Endothelial cell of umbilical vein (primary cell): ENCODE results near the gene DCLK1. TPM values are rescaled to one million over a fixed set of nuclear protein-coding genes. Genes with fewer than 3 reads are reported as not detected.

ENCODE experiments used
- BruUV-seq: library from RNA; stranded (reverse); fragments of 400-500 nt; replicated peaks from 2 replicates; lab custom pipeline; 2021; lab: Mats Ljungman, UMichigan
- CTCF ChIA-PET: fragments of 300-600, 350-600 bp; sonication (Branson Sonifier 250); formaldehyde crosslinking; loops from one replicate; lab custom pipeline; 2021; ENCODE audit warnings: antibody characterized with exemption, inconsistent platforms; lab: Charles Lee
- POLR2A ChIA-PET: fragments of 300-600, 350-600 bp; sonication (Branson Sonifier 250); formaldehyde crosslinking; loops from one replicate; lab custom pipeline; 2021; ENCODE audit warnings: antibody characterized with exemption, inconsistent platforms; lab: Charles Lee
- DNase-seq: peaks from one replicate; pipeline ENCODE4 v3.0.0-alpha.2; 2011; ENCODE audit warnings: low read depth, low spot score
- FAIRE-seq: peaks from 2 replicates; lab custom pipeline; 2011; peaks lifted over from hg19 to GRCh38; lab: Jason Lieb, UNC
- H2AFZ ChIP-seq: 2 replicates; pipeline ENCODE4 v1.6.0; 2012; ENCODE audit warnings: low read depth, low read length, control low read depth, inconsistent platforms
- H3K27ac ChIP-seq: 2 replicates; pipeline ENCODE4 v1.5.1; 2011; ENCODE audit warnings: low read depth, mild to moderate bottlenecking, control low read depth, low read length, moderate library complexity; ENCODE audit not compliant: insufficient read depth
- H3K27me3 ChIP-seq, 2 experiments: 2 replicates each; pipeline versions ENCODE4 v1.6.0 to v1.6.1; 2011; ENCODE audit warnings: low read length in 2 of 2, mixed read lengths in 1 of 2; ENCODE audit not compliant: control insufficient read depth in 2 of 2, insufficient read depth in 2 of 2
- H3K36me3 ChIP-seq, 2 experiments: 2 replicates in 1 of 2; 3 replicates in 1 of 2; pipeline ENCODE4 v1.5.1; 2011; ENCODE audit warnings: low read length in 2 of 2, mild to moderate bottlenecking in 1 of 2, moderate library complexity in 1 of 2; ENCODE audit not compliant: control insufficient read depth in 2 of 2, insufficient read depth in 2 of 2; ENCODE audit errors: extremely low read depth in 1 of 2
- H3K4me1 ChIP-seq: 3 replicates; pipeline ENCODE4 v1.5.1; 2011; ENCODE audit warnings: mild to moderate bottlenecking, low read length; ENCODE audit not compliant: control insufficient read depth, insufficient read depth; ENCODE audit errors: extremely low read depth
- H3K4me2 ChIP-seq: 2 replicates; pipeline ENCODE4 v1.6.1; 2011; ENCODE audit warnings: low read length, control low read depth, mixed read lengths; ENCODE audit not compliant: insufficient read depth
- H3K4me3 ChIP-seq, 3 experiments: fragments of 200-600 bp in 1 of 3; sonication (generic), shearing (Covaris generic) in 1 of 3; replicated peaks in 1 of 3; 2 replicates each; pipeline ENCODE4 v1.5.1; 2011 to 2016; ENCODE audit warnings: control low read depth in 3 of 3, low read length in 3 of 3, mild to moderate bottlenecking in 2 of 3, inconsistent platforms in 1 of 3, low read depth in 1 of 3, moderate library complexity in 1 of 3; ENCODE audit not compliant: insufficient read depth in 1 of 3
- H3K79me2 ChIP-seq: 2 replicates; pipeline ENCODE4 v1.6.0; 2012; ENCODE audit warnings: low read length, inconsistent platforms; ENCODE audit not compliant: control insufficient read depth, insufficient read depth
- H3K9ac ChIP-seq: replicated peaks from 2 replicates; pipeline ENCODE3; 2011; ENCODE audit warnings: low read length, control low read depth; ENCODE audit not compliant: insufficient read depth; ENCODE audit errors: extremely low read depth
- H3K9me1 ChIP-seq: replicated peaks from 3 replicates; pipeline ENCODE4 v1.6.0; 2011; ENCODE audit warnings: mild to moderate bottlenecking, low read length; ENCODE audit not compliant: control insufficient read depth, insufficient read depth; ENCODE audit errors: extremely low read depth
- H3K9me3 ChIP-seq: replicated peaks from 2 replicates; pipeline ENCODE4 v1.5.1; 2012; ENCODE audit warnings: low read length, inconsistent platforms; ENCODE audit not compliant: control insufficient read depth, insufficient read depth
- H4K20me1 ChIP-seq: replicated peaks from 2 replicates; pipeline ENCODE3; 2011; ENCODE audit warnings: mild to moderate bottlenecking, low read length; ENCODE audit not compliant: control insufficient read depth, insufficient read depth; ENCODE audit errors: extremely low read depth
- EZH2 ChIP-seq: IDR thresholded peaks from 2 replicates; pipeline ENCODE4 v1.6.1; 2012; ENCODE audit warnings: borderline replicate concordance, low read depth, mild to moderate bottlenecking, moderate library complexity, low read length, inconsistent platforms; ENCODE audit not compliant: severe bottlenecking
- FOS ChIP-seq: IDR thresholded peaks from 2 replicates; pipeline ENCODE4 v1.6.1; 2011; ENCODE audit warnings: mild to moderate bottlenecking, low read length, moderate library complexity, borderline replicate concordance; ENCODE audit not compliant: insufficient read depth
- GATA2 ChIP-seq: IDR thresholded peaks from 2 replicates; pipeline ENCODE4 v1.7.0; 2011; ENCODE audit warnings: low read depth, mild to moderate bottlenecking, moderate library complexity, mixed read lengths, low read length; ENCODE audit not compliant: insufficient read length, insufficient read depth
- JUN ChIP-seq: IDR thresholded peaks from 2 replicates; pipeline ENCODE4 v1.6.1; 2011; ENCODE audit warnings: borderline replicate concordance, low read depth; ENCODE audit not compliant: insufficient read length, insufficient read depth
- MAX ChIP-seq: IDR thresholded peaks from 2 replicates; pipeline ENCODE4 v1.6.1; 2011; ENCODE audit not compliant: insufficient read depth, insufficient read length
- MYC ChIP-seq: IDR thresholded peaks from one replicate; pipeline ENCODE4 v1.6.1; 2011; ENCODE audit warnings: mild to moderate bottlenecking, low read depth, low read length
- POLR2A ChIP-seq: IDR thresholded peaks from 2 replicates; pipeline ENCODE4 v1.6.1; 2012; ENCODE audit warnings: low read depth, mild to moderate bottlenecking, control low read depth, low read length
- POLR2AphosphoS5 ChIP-seq: IDR thresholded peaks from 2 replicates; pipeline ENCODE4 v1.6.1; 2012; ENCODE audit warnings: low read depth, mild to moderate bottlenecking, control low read depth, low read length, moderate library complexity; ENCODE audit not compliant: insufficient read depth
- dilution Hi-C: fragments of 300-500 bp; cut with MboI; formaldehyde crosslinking; loops from one replicate; pipeline ENCODE4 v1.15.0; 2019; ENCODE audit warnings: low sequenced_read_pairs; ENCODE audit not compliant: extremely low pct_ligation_motif_present
- intact Hi-C: fragments of 100-400 bp; cut with micrococcal nuclease; formaldehyde crosslinking; loops from one replicate; pipeline ENCODE4 v1.10.0; 2022
- polyA plus RNA-seq, 4 experiments: library from polyadenylated mRNA; depleted of rRNA in 3 of 4; stranded (reverse) in 3 of 4; unstranded in 1 of 4; fragments of >200 nt; gene quantifications; 2 replicates each; pipeline versions ENCODE4 v1.2.1 to v1.2.3, GENCODE V29; 2011 to 2012; ENCODE audit warnings: missing spikeins in 1 of 4
- total RNA-seq: library from RNA; stranded (reverse); gene quantifications from 2 replicates; pipeline ENCODE4 v1.2.3, GENCODE V29; 2021
- TF ChIP-seq, protein P1 (sequence below), 2 donors: IDR thresholded peaks; 1 replicate in 1 of 2; 2 replicates in 1 of 2; pipeline ENCODE4 v1.5.1; 2011; ENCODE audit warnings: low read length in 2 of 2, mild to moderate bottlenecking in 2 of 2, moderate library complexity in 2 of 2, control low read depth in 1 of 2, inconsistent platforms in 1 of 2, low read depth in 1 of 2; ENCODE audit not compliant: insufficient read depth in 1 of 2; ENCODE audit errors: extremely low read depth in 1 of 2

Gene DCLK1
- total and polyA plus RNA-seq, 2 donors (not counting 3 experiments of a cell fraction or from before 2014, with no cell fraction given), result 0.28 to 3.9 TPM

- no TSS peak for BruUV-seq
- FAIRE-seq (no peak), DNase-seq (no peak)
- Histone ChIP-seq H3K9me1 (no peaks in the 10 kb centered on the region), H3K9ac (no peak overlapping the region), H4K20me1 (no peaks in the 10 kb centered on the region), H3K9me3 (no peaks in the 10 kb centered on the region), H3K4me3 (no peak overlapping the region), H2AFZ (no peak overlapping the region), H3K27me3 (peaks cover 2 to 3% of the 10 kb centered on the region in 2 experiments), H3K36me3 (no peaks in the 10 kb centered on the region), H3K4me2 (no peak overlapping the region), H3K79me2 (no peaks in the 10 kb centered on the region), H3K4me1 (no peaks in the 10 kb centered on the region), H3K27ac (no peak overlapping the region)
- intact Hi-C loops, result no loop called here
- dilution Hi-C loops, result no loop called here
- POLR2A ChIA-PET, result no interaction called here
- no peak for TF ChIP-seq POLR2A
- CTCF ChIA-PET, result no interaction called here
These were observed 23.5 kb upstream of the DCLK1 start for GRCh38 chr13:36154567-36155291.

- FAIRE-seq (no peak), DNase-seq (no peak)
- no TSS peak for BruUV-seq
- Histone ChIP-seq H3K27me3 (peaks cover 2 to 3% of the 10 kb centered on the region in 2 experiments), H3K9me3 (no peaks in the 10 kb centered on the region), H3K9ac (no peak overlapping the region), H3K36me3 (no peaks in the 10 kb centered on the region), H3K9me1 (no peaks in the 10 kb centered on the region), H3K27ac (no peak overlapping the region), H3K79me2 (no peaks in the 10 kb centered on the region), H2AFZ (no peak overlapping the region), H3K4me2 (no peak overlapping the region), H4K20me1 (no peaks in the 10 kb centered on the region), H3K4me1 (peaks cover 5% of the 10 kb centered on the region), H3K4me3 (no peak overlapping the region)
- dilution Hi-C loops (no loop called here), intact Hi-C loops (no loop called here)
- TF ChIP-seq POLR2AphosphoS5, result no peak
- no peak for TF ChIP-seq GATA2
- TF ChIP-seq JUN, result no peak
- no peak for TF ChIP-seq EZH2
- TF ChIP-seq, protein P1, sequence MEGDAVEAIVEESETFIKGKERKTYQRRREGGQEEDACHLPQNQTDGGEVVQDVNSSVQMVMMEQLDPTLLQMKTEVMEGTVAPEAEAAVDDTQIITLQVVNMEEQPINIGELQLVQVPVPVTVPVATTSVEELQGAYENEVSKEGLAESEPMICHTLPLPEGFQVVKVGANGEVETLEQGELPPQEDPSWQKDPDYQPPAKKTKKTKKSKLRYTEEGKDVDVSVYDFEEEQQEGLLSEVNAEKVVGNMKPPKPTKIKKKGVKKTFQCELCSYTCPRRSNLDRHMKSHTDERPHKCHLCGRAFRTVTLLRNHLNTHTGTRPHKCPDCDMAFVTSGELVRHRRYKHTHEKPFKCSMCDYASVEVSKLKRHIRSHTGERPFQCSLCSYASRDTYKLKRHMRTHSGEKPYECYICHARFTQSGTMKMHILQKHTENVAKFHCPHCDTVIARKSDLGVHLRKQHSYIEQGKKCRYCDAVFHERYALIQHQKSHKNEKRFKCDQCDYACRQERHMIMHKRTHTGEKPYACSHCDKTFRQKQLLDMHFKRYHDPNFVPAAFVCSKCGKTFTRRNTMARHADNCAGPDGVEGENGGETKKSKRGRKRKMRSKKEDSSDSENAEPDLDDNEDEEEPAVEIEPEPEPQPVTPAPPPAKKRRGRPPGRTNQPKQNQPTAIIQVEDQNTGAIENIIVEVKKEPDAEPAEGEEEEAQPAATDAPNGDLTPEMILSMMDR (IDR thresholded peaks at IDR 0.05; ENCODE audit: extremely low read depth in 1 of 2, insufficient read depth in 1 of 2, low read depth in 1 of 2, low read length in 2 of 2), result no peak
- TF ChIP-seq FOS, result no peak
- TF ChIP-seq MYC, result no peak
- TF ChIP-seq POLR2A, result no peak
- TF ChIP-seq MAX, result no peak
- POLR2A ChIA-PET, result no interaction called here
- CTCF ChIA-PET, result no interaction called here
These were observed 20.4 kb upstream of the DCLK1 start for GRCh38 chr13:36151591-36151990.
